SK-N-SH treated with all-trans-retinoic acid at 6 μM for 48 hours (cell line): Measurements from ENCODE around the gene ADAMTS6.

Experiments
- BACH2 ChIP-seq: fragments of 250-450 bp; sonication (Bioruptor Pico); IDR thresholded peaks from 2 replicates; pipeline ENCODE4 v1.9.0; 2021; ENCODE audit warnings: mild to moderate bottlenecking, borderline replicate concordance
- ESRRG ChIP-seq: fragments of 250-450 bp; sonication (Bioruptor Pico); IDR thresholded peaks from 2 replicates; pipeline ENCODE4 v1.6.1; 2021; ENCODE audit warnings: mild to moderate bottlenecking
- ISL1 ChIP-seq: fragments of 250-450 bp; sonication (Bioruptor Pico); IDR thresholded peaks from 2 replicates; pipeline ENCODE4 v2.1.2; 2022; ENCODE audit warnings: mild to moderate bottlenecking, moderate library complexity
- RARB ChIP-seq: fragments of 250-450 bp; sonication (Bioruptor Pico); IDR thresholded peaks from 2 replicates; pipeline ENCODE4 v1.8.0; 2021; ENCODE audit warnings: mild to moderate bottlenecking, moderate library complexity
- ZFP3 ChIP-seq: fragments of 250-450 bp; sonication (Bioruptor Pico); IDR thresholded peaks from 2 replicates; pipeline ENCODE4 v1.5.0; 2020; ENCODE audit warnings: mild to moderate bottlenecking, moderate library complexity
- ZFP30 ChIP-seq: fragments of 450-650 bp; formaldehyde crosslinking; IDR thresholded peaks from 2 replicates; pipeline ENCODE4 v1.5.0; 2022; ENCODE audit warnings: mild to moderate bottlenecking, moderate library complexity
- ZNF565 ChIP-seq: fragments of 450-650 bp; formaldehyde crosslinking; conservative IDR thresholded peaks from 2 replicates; pipeline ENCODE4 v1.5.0; 2020; ENCODE audit warnings: low read depth, mild to moderate bottlenecking, moderate library complexity
- TF ChIP-seq, protein P1 (sequence below): fragments of 250-450 bp; sonication (Bioruptor Pico); IDR thresholded peaks from 2 replicates; pipeline ENCODE4 v1.5.1; 2020; ENCODE audit warnings: low read depth, mild to moderate bottlenecking, moderate library complexity

DNA sequence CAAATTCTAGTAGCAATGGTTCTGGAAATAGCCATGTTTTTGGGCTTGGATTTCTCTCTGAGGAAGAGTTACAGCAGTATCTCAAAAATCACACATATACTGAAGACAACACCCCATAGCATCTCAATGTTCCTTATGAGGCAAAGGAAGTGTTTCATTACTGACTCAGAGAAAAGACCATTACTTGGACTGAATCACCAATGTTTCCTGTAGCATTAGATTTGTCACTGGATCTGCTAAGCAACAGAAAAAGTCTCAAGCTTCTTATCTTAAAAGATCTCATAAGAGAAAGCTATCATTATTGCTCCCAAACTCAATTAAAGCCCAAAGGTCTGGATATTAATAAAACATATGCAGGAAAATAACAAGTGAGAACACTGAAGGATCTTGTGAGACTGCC lies 272.4 kb downstream of the ADAMTS6 start:
- TF ChIP-seq ZFP30 (CRISPR knock-in tag) = no peak
- no peak for TF ChIP-seq ESRRG (CRISPR knock-in tag)
- TF ChIP-seq, protein P1, sequence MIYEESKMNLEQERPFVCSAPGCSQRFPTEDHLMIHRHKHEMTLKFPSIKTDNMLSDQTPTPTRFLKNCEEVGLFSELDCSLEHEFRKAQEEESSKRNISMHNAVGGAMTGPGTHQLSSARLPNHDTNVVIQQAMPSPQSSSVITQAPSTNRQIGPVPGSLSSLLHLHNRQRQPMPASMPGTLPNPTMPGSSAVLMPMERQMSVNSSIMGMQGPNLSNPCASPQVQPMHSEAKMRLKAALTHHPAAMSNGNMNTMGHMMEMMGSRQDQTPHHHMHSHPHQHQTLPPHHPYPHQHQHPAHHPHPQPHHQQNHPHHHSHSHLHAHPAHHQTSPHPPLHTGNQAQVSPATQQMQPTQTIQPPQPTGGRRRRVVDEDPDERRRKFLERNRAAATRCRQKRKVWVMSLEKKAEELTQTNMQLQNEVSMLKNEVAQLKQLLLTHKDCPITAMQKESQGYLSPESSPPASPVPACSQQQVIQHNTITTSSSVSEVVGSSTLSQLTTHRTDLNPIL (CRISPR knock-in tag) = no peak
- TF ChIP-seq RARB (CRISPR knock-in tag) = no peak
- TF ChIP-seq BACH2 (CRISPR knock-in tag) = no peak
- TF ChIP-seq ZNF565 (CRISPR knock-in tag) = no peak
- TF ChIP-seq ISL1 = peak; percentile 63
- peak; percentile 85; the same call in 1 of the 2 replicates for TF ChIP-seq ZFP3
